Cerebellar cortex (tissue), 1 donor: Measurements from ENCODE around the gene CFAP161.
"Not testable (repeated sequence)": the region's sequence is repeated elsewhere in the genome, so short reads cannot be mapped to it uniquely, and the experiment has no call there.

Experiments
- DNase-seq: peaks from one replicate; pipeline ENCODE4 v3.0.0-alpha.2; 2015; ENCODE audit warnings: low spot score

The CFAP161 gene

GRCh38 chr15:81107889-81108288 lies 26.2 kb upstream of the CFAP161 start:
- no peak for DNase-seq

- peak; percentile 34 for DNase-seq
Observed at GRCh38 chr15:81108427-81108826, 25.6 kb upstream of the CFAP161 start.

- no peak for DNase-seq
Observed at GRCh38 chr15:81111018-81111417, 23.1 kb upstream of the CFAP161 start.

- DNase-seq: no peak
Observed at GRCh38 chr15:81111510-81112470, 22.3 kb upstream of the CFAP161 start.

GRCh38 chr15:81113204-81113657 lies 20.8 kb upstream of the CFAP161 start:
- DNase-seq: no peak

- no peak for DNase-seq
Observed at GRCh38 chr15:81113861-81114291, 20.2 kb upstream of the CFAP161 start.

- DNase-seq: no peak
Observed at GRCh38 chr15:81115054-81115939, 18.8 kb upstream of the CFAP161 start.

GRCh38 chr15:81117136-81117535 lies 16.9 kb upstream of the CFAP161 start:
- DNase-seq: no peak

- no peak for DNase-seq
Observed at GRCh38 chr15:81117581-81117980, 16.5 kb upstream of the CFAP161 start.

GRCh38 chr15:81118361-81118760 lies 15.7 kb upstream of the CFAP161 start:
- DNase-seq: no peak

GRCh38 chr15:81120069-81120468 lies 14.0 kb upstream of the CFAP161 start:
- no peak for DNase-seq

- no peak for DNase-seq
Observed at GRCh38 chr15:81126892-81127291, 7.2 kb upstream of the CFAP161 start.

GRCh38 chr15:81141478-81141877 lies 7.4 kb downstream of the CFAP161 start:
- not testable (repeated sequence) for DNase-seq

GRCh38 chr15:81146006-81146405 lies 11.9 kb downstream of the CFAP161 start:
- no peak for DNase-seq

- no peak for DNase-seq
Observed at GRCh38 chr15:81146466-81146865, 12.4 kb downstream of the CFAP161 start.

GRCh38 chr15:81151389-81151788 lies 17.3 kb downstream of the CFAP161 start:
- DNase-seq: no peak

- no peak for DNase-seq
Observed at GRCh38 chr15:81152339-81152738, 18.3 kb downstream of the CFAP161 start.

GRCh38 chr15:81152799-81153198 lies 18.7 kb downstream of the CFAP161 start:
- DNase-seq: no peak

GRCh38 chr15:81155375-81156218 lies 21.5 kb downstream of the CFAP161 start:
- peak; percentile 90 for DNase-seq

- no peak for DNase-seq
Observed at GRCh38 chr15:81156324-81156723, 22.3 kb downstream of the CFAP161 start.

- no peak for DNase-seq
Observed at GRCh38 chr15:81157195-81157938, 23.3 kb downstream of the CFAP161 start.
